K562 (cell line): ENCODE measurements around the gene CYB5D1. TPM values are rescaled to one million over a fixed set of nuclear protein-coding genes. Genes with fewer than 3 reads are reported as not detected.

Source experiments
- ATAC-seq: fragments of 200-7000 bp; cut with Tn5 transposase; 3 replicates; pipeline ENCODE4 v1.9.1; 2020; ENCODE audit warnings: moderate library complexity
- BruUV-seq: library from RNA; stranded (reverse); fragments of 400-500 nt; replicated peaks from 2 replicates; lab custom pipeline; 2021; lab: Mats Ljungman, UMichigan
- CTCF ChIA-PET: fragments of 300-600 bp; formaldehyde crosslinking; extraction: SDS; loops from one replicate; lab custom pipeline; 2021; ENCODE audit warnings: low intra/inter-chr PET ratio; lab: Yijun Ruan, JAX
- POLR2A ChIA-PET: fragments of 300-600, 350-650 bp; sonication (Branson Sonifier 250); formaldehyde crosslinking; extraction: SDS; loops from one replicate; lab custom pipeline; 2021; ENCODE audit warnings: antibody characterized with exemption, inconsistent platforms; lab: Yijun Ruan, JAX
- DNase-seq, 4 experiments: peaks; one replicate each; pipeline versions ENCODE4 v3.0.0 to v3.0.0-alpha.2; 2011 to 2018; ENCODE audit warnings: low spot score in 3 of 4, mixed read lengths in 3 of 4; ENCODE audit errors: extremely low read depth in 1 of 4
- FAIRE-seq: peaks from 2 replicates; lab custom pipeline; 2011; peaks lifted over from hg19 to GRCh38; lab: Jason Lieb, UNC
- H2AFZ ChIP-seq: 2 replicates; pipeline ENCODE4 v1.6.0; 2011; ENCODE audit warnings: low read depth, low read length, control low read depth, inconsistent platforms
- H3K27ac ChIP-seq: fragments of 200-600 bp; 3 replicates; pipeline ENCODE4 v1.8.0; 2011; ENCODE audit warnings: low read depth, mild to moderate bottlenecking, control low read depth, inconsistent platforms, low read length, moderate library complexity, mixed read lengths; ENCODE audit errors: extremely low read depth
- H3K27me3 ChIP-seq, 2 experiments: fragments of 300-600 bp in 1 of 2; 2 replicates in 1 of 2; 3 replicates in 1 of 2; pipeline versions ENCODE4 v1.6.0 to v1.8.0; 2011; ENCODE audit warnings: inconsistent platforms in 2 of 2, low read length in 2 of 2, mild to moderate bottlenecking in 1 of 2, mixed read lengths in 1 of 2, moderate library complexity in 1 of 2; ENCODE audit not compliant: control insufficient read depth in 2 of 2, insufficient read depth in 2 of 2
- H3K36me3 ChIP-seq: fragments of 300-600 bp; 3 replicates; pipeline ENCODE4 v1.8.0; 2011; ENCODE audit warnings: mild to moderate bottlenecking, low read length, inconsistent platforms; ENCODE audit not compliant: control insufficient read depth, insufficient read depth
- H3K4me1 ChIP-seq, 2 experiments: fragments of 200-600 bp in 1 of 2; replicated peaks in 1 of 2; 2 replicates in 1 of 2; 3 replicates in 1 of 2; pipeline versions ENCODE4 v1.5.1 to v1.8.0; 2011; ENCODE audit warnings: inconsistent platforms in 2 of 2, low read length in 2 of 2, mild to moderate bottlenecking in 1 of 2, mixed read lengths in 1 of 2, moderate library complexity in 1 of 2; ENCODE audit not compliant: control insufficient read depth in 2 of 2, insufficient read depth in 2 of 2
- H3K4me2 ChIP-seq: 2 replicates; pipeline ENCODE4 v1.6.1; 2011; ENCODE audit warnings: low read length, control low read depth, inconsistent platforms, mixed read lengths; ENCODE audit not compliant: insufficient read depth
- H3K4me3 ChIP-seq: fragments of 200-600 bp; sonication (generic), shearing (Covaris generic); 2 replicates; pipeline ENCODE4 v1.5.1; 2016; ENCODE audit warnings: control low read depth, inconsistent platforms
- H3K79me2 ChIP-seq: fragments of 200-600 bp; 3 replicates; pipeline ENCODE4 v1.8.0; 2011; ENCODE audit warnings: low read length, inconsistent platforms; ENCODE audit not compliant: control insufficient read depth, insufficient read depth
- H3K9ac ChIP-seq, 2 experiments: 2 replicates each; pipeline versions ENCODE4 v1.6.0 to v1.6.1; 2011; ENCODE audit warnings: low read depth in 2 of 2, low read length in 2 of 2, control low read depth in 1 of 2, inconsistent platforms in 1 of 2, mild to moderate bottlenecking in 1 of 2, mixed read lengths in 1 of 2; ENCODE audit not compliant: insufficient read depth in 1 of 2
- H3K9me1 ChIP-seq: one replicate; pipeline ENCODE4 v1.6.0; 2011; ENCODE audit warnings: inconsistent platforms, mild to moderate bottlenecking, low read length, moderate library complexity; ENCODE audit not compliant: control insufficient read depth, insufficient read depth
- H3K9me3 ChIP-seq: replicated peaks from 2 replicates; pipeline ENCODE4 v1.5.1; 2011; ENCODE audit warnings: low read depth, low read length, inconsistent platforms; ENCODE audit not compliant: control insufficient read depth, insufficient read depth
- H4K20me1 ChIP-seq: replicated peaks from 2 replicates; pipeline ENCODE4 v1.6.1; 2011; ENCODE audit warnings: low read length, inconsistent platforms, mixed read lengths; ENCODE audit not compliant: control insufficient read depth, insufficient read depth
- ADNP ChIP-seq: fragments of 200-800 bp; sonication (Bioruptor generic); IDR thresholded peaks from 2 replicates; pipeline ENCODE4 v1.6.1; 2016; ENCODE audit warnings: missing genetic modification characterization, missing compliant biosample characterization
- C11orf30 ChIP-seq: fragments of 450-650 bp; IDR thresholded peaks from 2 replicates; pipeline ENCODE4 v1.6.1; 2016; ENCODE audit warnings: low read depth, mild to moderate bottlenecking
- ERF ChIP-seq: fragments of 450-650 bp; formaldehyde crosslinking; IDR thresholded peaks from 2 replicates; pipeline ENCODE4 v1.4.0; 2020; ENCODE audit warnings: mild to moderate bottlenecking, mixed read lengths
- ETV1 ChIP-seq: fragments of 450-650 bp; conservative IDR thresholded peaks from 2 replicates; pipeline ENCODE4 v1.6.1; 2016; ENCODE audit warnings: missing genetic modification characterization, control low read depth, low read depth, missing compliant biosample characterization
- POLR3G ChIP-seq: IDR thresholded peaks from 2 replicates; pipeline ENCODE4 v1.6.1; 2011; ENCODE audit not compliant: insufficient read length, insufficient replicate concordance; ENCODE audit errors: extremely low read depth
- RB1 ChIP-seq: fragments of 450-650 bp; IDR thresholded peaks from 2 replicates; pipeline ENCODE4 v1.6.1; 2017; ENCODE audit warnings: low read depth, mild to moderate bottlenecking
- RHOXF2B ChIP-seq: fragments of 250-450 bp; sonication (Bioruptor Pico); conservative IDR thresholded peaks from 2 replicates; pipeline ENCODE4 v1.5.1; 2021
- SIRT6 ChIP-seq: IDR thresholded peaks from one replicate; pipeline ENCODE4 v1.6.1; 2012; ENCODE audit warnings: low read depth, mild to moderate bottlenecking, control low read depth, inconsistent platforms, low read length, moderate library complexity
- SMARCA5 ChIP-seq: fragments of 450-650 bp; IDR thresholded peaks from 2 replicates; pipeline ENCODE4 v1.6.1; 2016
- SPI1 ChIP-seq: IDR thresholded peaks from 2 replicates; pipeline ENCODE4 v1.6.1; 2011; ENCODE audit warnings: low read depth, low read length, control low read depth, borderline replicate concordance
- ZNF316 ChIP-seq: fragments of 450-650 bp; IDR thresholded peaks from 2 replicates; pipeline ENCODE4 v1.6.1; 2016
- WGBS: fragments of 100-300 bp; shearing (Covaris generic); methylation state at CpG from one replicate; pipeline ENCODE4 v1.1.6; 2016; ENCODE audit warnings: low coverage, mixed read lengths; ENCODE audit not compliant: insufficient coverage; ENCODE audit errors: missing lambda C conversion rate; 5-methylcytosine and 5-hydroxymethylcytosine counted together
- in situ Hi-C: fragments of 300-500 bp; cut with MboI; formaldehyde crosslinking; loops from 4 replicates; pipeline ENCODE4 v1.15.0; 2018; ENCODE audit warnings: inconsistent platforms, mixed read lengths
- intact Hi-C: fragments of 100-400 bp; cut with micrococcal nuclease; formaldehyde crosslinking; loops from 2 replicates; pipeline ENCODE4 v1.14.2; 2022
- polyA plus RNA-seq, 8 experiments: library from polyadenylated mRNA; depleted of rRNA in 4 of 8; stranded (reverse) in 5 of 8; unstranded in 3 of 8; fragments of >200 nt; fragmentation: Nextera tagmentation in 2 of 8; fragmentation: Illumina TruSeq in 1 of 8; extraction: Ambion mirVana in 2 of 8; extraction: Trizol in 1 of 8; gene quantifications; 2 replicates each; pipeline versions ENCODE4 v1.2.1 to v1.2.3, GENCODE V29; 2011 to 2014; ENCODE audit warnings: inconsistent platforms in 1 of 8, missing spikeins in 1 of 8
- total RNA-seq, 7 experiments: library from RNA; depleted of rRNA in 6 of 7; stranded (reverse); fragments of >200 nt in 6 of 7; fragmentation: Illumina TruSeq in 2 of 7; extraction: Trizol in 2 of 7; gene quantifications; 2 replicates each; pipeline versions ENCODE4 v1.2.1 to v1.2.3, GENCODE V29; 2011 to 2021; ENCODE audit warnings: low replicate concordance in 1 of 7

The CYB5D1 gene
- total and polyA plus RNA-seq, 9 of the 15 experiments (the other 6 are each of a cell fraction or from before 2014, with no cell fraction given) = 2.4 to 7.9 (median 5.7) TPM

DNA sequence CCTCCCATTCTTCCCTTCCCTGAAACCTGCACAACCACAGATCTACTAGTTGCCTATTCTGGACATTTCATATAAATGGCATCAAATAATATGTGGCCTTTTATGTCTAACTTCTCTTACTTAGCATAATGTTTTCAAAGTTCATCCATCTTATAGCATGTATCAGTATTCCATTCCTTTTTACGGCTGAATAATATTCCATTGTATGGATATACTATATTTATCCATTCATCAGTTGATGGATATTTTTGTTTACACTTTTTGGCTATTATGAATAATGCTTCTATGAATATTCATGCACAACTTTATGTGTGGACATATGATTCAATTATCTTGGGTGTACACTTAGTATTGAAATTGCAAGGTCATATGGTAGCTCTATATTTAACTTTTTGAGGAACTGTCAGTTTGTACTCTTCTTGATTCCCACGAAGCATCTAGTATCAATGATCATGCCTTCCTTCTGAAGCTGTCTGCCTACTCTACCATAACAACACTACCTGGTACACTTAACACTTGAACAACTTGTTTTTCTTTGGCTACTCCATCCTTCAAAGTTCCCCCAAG, 18.1 kb downstream of the CYB5D1 start:
- POLR2A ChIA-PET = interaction anchor here (1.4 kb wide), 1 partner anchor 56 kb away, joined by 3 read pairs; the partner anchor contains the start of genes CNTROB and TRAPPC1
- no peak for DNase-seq

DNA sequence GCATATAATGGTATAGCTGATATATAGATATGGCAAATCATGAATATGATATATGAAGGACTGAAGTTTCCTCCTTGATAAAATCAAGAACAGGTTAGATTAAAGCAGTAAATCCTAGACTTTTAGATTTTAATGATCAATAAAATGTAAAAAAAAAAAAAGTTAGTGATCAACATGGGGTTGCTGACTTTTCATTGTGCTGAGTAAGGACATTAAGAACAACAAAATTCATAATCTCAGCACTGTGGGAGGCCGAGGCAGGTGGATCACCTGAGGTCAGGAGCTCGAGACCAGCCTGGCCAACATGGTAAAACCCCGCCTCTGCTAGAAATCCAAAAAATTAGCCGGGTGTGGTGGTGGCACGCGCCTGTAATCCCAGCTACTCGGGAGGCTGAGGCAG, 20.4 kb downstream of the CYB5D1 start:
- H3K4me3 ChIP-seq = no peak overlapping the region
- H3K27ac ChIP-seq = no peak overlapping the region
- H3K4me1 ChIP-seq = peaks cover 7 to 31% of the 10 kb centered on the region in 2 experiments
- peaks cover 46% of the 10 kb centered on the region; the same call in 2 of the 3 replicates for H3K36me3 ChIP-seq
- POLR2A ChIA-PET = no interaction called here
- H3K9ac ChIP-seq = no peak overlapping the region
- H3K9me3 ChIP-seq = no peaks in the 10 kb centered on the region
- H3K4me2 ChIP-seq = no peak overlapping the region
- no peaks in the 10 kb centered on the region for H3K9me1 ChIP-seq
- WGBS = 89% methylated on average over 6 of the region's 7 CpGs
- in situ Hi-C loops = no loop called here
- DNase-seq (no peak), FAIRE-seq (no peak), ATAC-seq (no peak)
- H2AFZ ChIP-seq = no peak overlapping the region
- CTCF ChIA-PET = no interaction called here
- peaks cover 10% of the 10 kb centered on the region; the same call in 2 of the 3 replicates for H3K79me2 ChIP-seq
- H4K20me1 ChIP-seq = no peaks in the 10 kb centered on the region
- H3K27me3 ChIP-seq = no peaks in the 10 kb centered on the region
- intact Hi-C loops = no loop called here
- no TSS peak for BruUV-seq
- TF ChIP-seq C11orf30 = peak; percentile 17; the same call in 1 of the 2 replicates
- peak; percentile 42 for TF ChIP-seq ZNF316
- TF ChIP-seq ERF = no peak

More for the DNA sequence above, 18.1 kb downstream of the CYB5D1 start:
- Histone ChIP-seq H3K27ac (no peak overlapping the region), H2AFZ (no peak overlapping the region), H3K36me3 (peaks cover 40% of the 10 kb centered on the region; the same call in 2 of the 3 replicates), H3K4me3 (no peak overlapping the region), H3K4me2 (no peak overlapping the region), H3K9ac (no peak overlapping the region), H3K79me2 (no peaks in the 10 kb centered on the region), H3K27me3 (no peaks in the 10 kb centered on the region), H3K9me3 (no peaks in the 10 kb centered on the region), H3K9me1 (no peaks in the 10 kb centered on the region), H4K20me1 (no peaks in the 10 kb centered on the region), H3K4me1 (peaks cover 0 to 12% of the 10 kb centered on the region in 2 experiments; a peak in 3 of 5 replicates)
- 65% methylated on average over 2 of the region's 2 CpGs for WGBS
- no peak for ATAC-seq
- TF ChIP-seq SIRT6 = no peak
- no peak for TF ChIP-seq SMARCA5
- no peak for TF ChIP-seq ADNP
- no peak for TF ChIP-seq RHOXF2B
- no peak for TF ChIP-seq ETV1 (tag)
- TF ChIP-seq POLR3G = no peak
- TF ChIP-seq SPI1 = no peak
- TF ChIP-seq RB1 = no peak
- in situ Hi-C loops = no loop called here
- CTCF ChIA-PET = interaction anchor here (0.6 kb wide), 1 partner anchor 16 kb away, joined by 3 read pairs; no protein-coding TSS in a partner anchor
- intact Hi-C loops = no loop called here
- BruUV-seq = no TSS peak
- FAIRE-seq = no peak
